ENCODE measurements around the gene APPL2. TPM values are rescaled to one million over a fixed set of nuclear protein-coding genes. Genes with fewer than 3 reads are reported as not detected.

Gene APPL2
- polyA plus RNA-seq, 3 donors, result 6.4 to 19.8 (median 9.0) TPM

- no peaks in the 10 kb centered on the region for H3K27me3 Mint-ChIP-seq (ENCODE audit: low read depth in 3 of 3)
- H3K4me1 Mint-ChIP-seq, result no peaks in the 10 kb centered on the region
- DNase-seq, result no peak
- H3K79me2 ChIP-seq (ENCODE audit: insufficient read depth, low read length), result peaks cover 4% of the 10 kb centered on the region
- H3K4me3 ChIP-seq (replicated peaks in 1 of 3; ENCODE audit: low read depth in 2 of 3, low read length in 3 of 3), result no peak overlapping the region
- intact Hi-C loops (cut with micrococcal nuclease), result no loop called here
- peaks cover 98% of the 10 kb centered on the region for H4K20me1 ChIP-seq (ENCODE audit: insufficient read depth, low read length)
- H3K27ac ChIP-seq (ENCODE audit: low read depth in 1 of 2, low read length in 2 of 2), result no peak overlapping the region
- H3K36me3 Mint-ChIP-seq, result peaks cover 67 to 78% of the 10 kb centered on the region in 2 donors
- H3K4me2 ChIP-seq (replicated peaks; ENCODE audit: extremely low read depth, low read length, poor library complexity, severe bottlenecking), result no peak overlapping the region
- no peak overlapping the region for H3K27ac Mint-ChIP-seq
- TF ChIP-seq CTCF (IDR thresholded peaks at IDR 0.05), result no peak
- no peaks in the 10 kb centered on the region for H3K4me1 ChIP-seq (ENCODE audit: control insufficient read depth in 1 of 2, insufficient read depth in 2 of 2, low read length in 2 of 2)
- H2AFZ ChIP-seq (ENCODE audit: insufficient read depth, low read depth, low read length, poor library complexity, severe bottlenecking), result no peak overlapping the region
- no peaks in the 10 kb centered on the region for H3K9me3 Mint-ChIP-seq
- no peaks in the 10 kb centered on the region for H3K9me3 ChIP-seq (replicated peaks in 1 of 2; ENCODE audit: control insufficient read depth in 1 of 2, insufficient read depth in 1 of 2, low read length in 2 of 2)
- peaks cover 92 to 100% of the 10 kb centered on the region in 2 donors for H3K36me3 ChIP-seq (replicated peaks in 1 of 2; ENCODE audit: control insufficient read depth in 1 of 2, insufficient read depth in 2 of 2, low read length in 2 of 2)
- H3K4me3 Mint-ChIP-seq, result no peak overlapping the region
- no peaks in the 10 kb centered on the region for H3K27me3 ChIP-seq (ENCODE audit: control insufficient read depth in 2 of 2, insufficient read depth in 2 of 2, low read length in 2 of 2)
- no peak overlapping the region for H3K9ac ChIP-seq (ENCODE audit: insufficient read depth, low read length, poor library complexity, severe bottlenecking)
These were observed 68.0 kb downstream of the APPL2 start for GRCh38 chr12:105168006-105168405.

GRCh38 chr12:105167346-105167745 lies 68.6 kb downstream of the APPL2 start:
- Mint-ChIP-seq H3K4me1 (no peaks in the 10 kb centered on the region), H3K27me3 (ENCODE audit: low read depth in 3 of 3) (no peaks in the 10 kb centered on the region), H3K9me3 (no peaks in the 10 kb centered on the region), H3K4me3 (no peak overlapping the region), H3K36me3 (peaks cover 64 to 77% of the 10 kb centered on the region in 2 donors), H3K27ac (no peak overlapping the region)
- DNase-seq, result no peak
- H3K4me2 ChIP-seq (replicated peaks; ENCODE audit: extremely low read depth, low read length, poor library complexity, severe bottlenecking), result no peak overlapping the region
- no peak overlapping the region for H3K27ac ChIP-seq (ENCODE audit: low read depth in 1 of 2, low read length in 2 of 2)
- no peaks in the 10 kb centered on the region for H3K27me3 ChIP-seq (ENCODE audit: control insufficient read depth in 2 of 2, insufficient read depth in 2 of 2, low read length in 2 of 2)
- H3K9ac ChIP-seq (ENCODE audit: insufficient read depth, low read length, poor library complexity, severe bottlenecking), result no peak overlapping the region
- peaks cover 4% of the 10 kb centered on the region for H3K79me2 ChIP-seq (ENCODE audit: insufficient read depth, low read length)
- H3K4me1 ChIP-seq (ENCODE audit: control insufficient read depth in 1 of 2, insufficient read depth in 2 of 2, low read length in 2 of 2), result no peaks in the 10 kb centered on the region
- peaks cover 98 to 100% of the 10 kb centered on the region in 2 donors for H3K36me3 ChIP-seq (replicated peaks in 1 of 2; ENCODE audit: control insufficient read depth in 1 of 2, insufficient read depth in 2 of 2, low read length in 2 of 2)
- H2AFZ ChIP-seq (ENCODE audit: insufficient read depth, low read depth, low read length, poor library complexity, severe bottlenecking), result no peak overlapping the region
- H4K20me1 ChIP-seq (ENCODE audit: insufficient read depth, low read length), result peaks cover 98% of the 10 kb centered on the region
- no peak for TF ChIP-seq CTCF (IDR thresholded peaks at IDR 0.05)
- H3K4me3 ChIP-seq (replicated peaks in 1 of 3; ENCODE audit: low read depth in 2 of 3, low read length in 3 of 3), result no peak overlapping the region
- intact Hi-C loops (cut with micrococcal nuclease), result no loop called here
- H3K9me3 ChIP-seq (replicated peaks in 1 of 2; ENCODE audit: control insufficient read depth in 1 of 2, insufficient read depth in 1 of 2, low read length in 2 of 2), result no peaks in the 10 kb centered on the region
